ENCODE results near the gene FMNL2.

FMNL2 gene

GRCh38 chr2:152443771-152444170 lies 108.8 kb downstream of the FMNL2 start:
- Histone ChIP-seq H3K4me3 (no peak overlapping the region), H3K27ac (peak overlapping the region in 1 of 2 donors; percentile 60)
- no peak for DNase-seq (ENCODE audit: low spot score)
- TF ChIP-seq CTCF (IDR thresholded peaks at IDR 0.05) = no peak

GRCh38 chr2:152444448-152444847 lies 109.5 kb downstream of the FMNL2 start:
- no peak for TF ChIP-seq CTCF (IDR thresholded peaks at IDR 0.05)
- Histone ChIP-seq H3K27ac (peak overlapping the region in 1 of 2 donors; percentile 60), H3K4me3 (no peak overlapping the region)
- DNase-seq (ENCODE audit: low spot score) = no peak

GRCh38 chr2:152445375-152445774 lies 110.4 kb downstream of the FMNL2 start:
- DNase-seq (ENCODE audit: low spot score) = no peak
- no peak overlapping the region for H3K4me3 ChIP-seq
- peak overlapping the region in 1 of 2 donors; percentile 60 for H3K27ac ChIP-seq
- no peak for TF ChIP-seq CTCF (IDR thresholded peaks at IDR 0.05)

- no peak for TF ChIP-seq CTCF (IDR thresholded peaks at IDR 0.05)
- H3K27ac ChIP-seq = peak overlapping the region; percentile 17 to 60
- H3K4me3 ChIP-seq = no peak overlapping the region
- DNase-seq (ENCODE audit: low spot score) = no peak
Observed at GRCh38 chr2:152445791-152446201, 110.8 kb downstream of the FMNL2 start.

- no peak for TF ChIP-seq CTCF (IDR thresholded peaks at IDR 0.05)
- no peak overlapping the region for H3K4me3 ChIP-seq
- H3K27ac ChIP-seq = peak overlapping the region; percentile 17 to 60
- no peak for DNase-seq (ENCODE audit: low spot score)
Observed at GRCh38 chr2:152446213-152446612, 111.2 kb downstream of the FMNL2 start.

GRCh38 chr2:152447897-152448296 lies 112.9 kb downstream of the FMNL2 start:
- H3K4me3 ChIP-seq = no peak overlapping the region
- no peak for DNase-seq (ENCODE audit: low spot score)
- no peak overlapping the region for H3K27ac ChIP-seq
- no peak for TF ChIP-seq CTCF (IDR thresholded peaks at IDR 0.05)

GRCh38 chr2:152448606-152449005 lies 113.6 kb downstream of the FMNL2 start:
- no peak for DNase-seq (ENCODE audit: low spot score)
- Histone ChIP-seq H3K27ac (no peak overlapping the region), H3K4me3 (no peak overlapping the region)

More at GRCh38 chr2:152448606-152449005, 113.6 kb downstream of the FMNL2 start:
- TF ChIP-seq CTCF (IDR thresholded peaks at IDR 0.05) = no peak
